Keratinocyte (primary cell): Measurements from ENCODE around the gene POR. TPM values are rescaled to one million over a fixed set of nuclear protein-coding genes. Genes with fewer than 3 reads are reported as not detected.
"Not testable (repeated sequence)": the region's sequence is repeated elsewhere in the genome, so short reads cannot be mapped to it uniquely, and the experiment has no call there.

Experiments used
- DNase-seq: peaks from one replicate; pipeline ENCODE4 v3.0.0-alpha.2; 2011; ENCODE audit warnings: low read depth, missing footprints, low spot score
- FAIRE-seq: peaks from 2 replicates; lab custom pipeline; 2011; peaks lifted over from hg19 to GRCh38; lab: Jason Lieb, UNC
- H2AFZ ChIP-seq: 2 replicates; pipeline ENCODE4 v1.6.0; 2012; ENCODE audit warnings: low read length, control low read depth, inconsistent platforms; ENCODE audit not compliant: control insufficient read depth
- H3K27ac ChIP-seq: 2 replicates; pipeline ENCODE4 v1.5.1; 2011; ENCODE audit warnings: low read length; ENCODE audit not compliant: control insufficient read depth, insufficient read depth
- H3K27me3 ChIP-seq: 3 replicates; pipeline ENCODE4 v1.6.0; 2011; ENCODE audit warnings: low read length; ENCODE audit not compliant: control insufficient read depth, insufficient read depth; ENCODE audit errors: extremely low read depth
- H3K36me3 ChIP-seq, 2 experiments: 2 replicates in 1 of 2; 3 replicates in 1 of 2; pipeline ENCODE4 v1.5.1; 2011; ENCODE audit warnings: low read length in 2 of 2, mild to moderate bottlenecking in 1 of 2; ENCODE audit not compliant: control insufficient read depth in 2 of 2, insufficient read depth in 2 of 2; ENCODE audit errors: extremely low read depth in 1 of 2
- H3K4me1 ChIP-seq: 3 replicates; pipeline ENCODE4 v1.5.1; 2011; ENCODE audit warnings: low read length; ENCODE audit not compliant: control insufficient read depth, insufficient read depth; ENCODE audit errors: extremely low read depth
- H3K4me2 ChIP-seq: 3 replicates; pipeline ENCODE4 v1.6.0; 2011; ENCODE audit warnings: low read depth, low read length; ENCODE audit not compliant: control insufficient read depth, insufficient read depth; ENCODE audit errors: extremely low read depth
- H3K4me3 ChIP-seq, 3 experiments: fragments of 200-600 bp in 1 of 3; sonication (generic) in 1 of 3; 2 replicates in 2 of 3; 3 replicates in 1 of 3; pipeline ENCODE4 v1.5.1; 2011 to 2016; ENCODE audit warnings: low read length in 3 of 3, mild to moderate bottlenecking in 3 of 3, control low read depth in 2 of 3, inconsistent platforms in 1 of 3, low read depth in 1 of 3, mixed read lengths in 1 of 3, mixed run types in 1 of 3, moderate library complexity in 1 of 3; ENCODE audit not compliant: control insufficient read depth in 2 of 3, insufficient read depth in 2 of 3; ENCODE audit errors: extremely low read depth in 1 of 3
- H3K79me2 ChIP-seq: 2 replicates; pipeline ENCODE4 v1.6.0; 2012; ENCODE audit warnings: low read length; ENCODE audit not compliant: control insufficient read depth, insufficient read depth
- H3K9ac ChIP-seq: 3 replicates; pipeline ENCODE4 v1.6.0; 2011; ENCODE audit warnings: low read length; ENCODE audit not compliant: control insufficient read depth, insufficient read depth; ENCODE audit errors: extremely low read depth
- H3K9me1 ChIP-seq: 3 replicates; pipeline ENCODE4 v1.6.0; 2011; ENCODE audit warnings: low read length; ENCODE audit not compliant: control insufficient read depth, insufficient read depth; ENCODE audit errors: extremely low read depth
- H3K9me3 ChIP-seq: 2 replicates; pipeline ENCODE4 v1.5.1; 2012; ENCODE audit warnings: low read depth, low read length; ENCODE audit not compliant: control insufficient read depth
- H4K20me1 ChIP-seq: 3 replicates; pipeline ENCODE4 v1.6.0; 2011; ENCODE audit warnings: low read length; ENCODE audit not compliant: control insufficient read depth, insufficient read depth; ENCODE audit errors: extremely low read depth
- CTCF ChIP-seq, 3 experiments: IDR thresholded peaks in 1 of 3; conservative IDR thresholded peaks in 1 of 3; optimal IDR thresholded peaks in 1 of 3; 2 replicates in 2 of 3; 3 replicates in 1 of 3; pipeline versions ENCODE3 to v1.5.1; 2011; ENCODE audit warnings: low read length in 3 of 3, mild to moderate bottlenecking in 3 of 3, moderate library complexity in 2 of 3, control low read depth in 1 of 3, inconsistent platforms in 1 of 3; ENCODE audit not compliant: insufficient read depth in 2 of 3; ENCODE audit errors: extremely low read depth in 1 of 3
- EZH2 ChIP-seq: IDR thresholded peaks from one replicate; pipeline ENCODE4 v1.6.1; 2012; ENCODE audit warnings: inconsistent platforms, mild to moderate bottlenecking, low read length, moderate library complexity
- dilution Hi-C: fragments of 300-500 bp; cut with MboI; formaldehyde crosslinking; loops from one replicate; pipeline ENCODE4 v1.7.0; 2020; ENCODE audit warnings: low sequenced_read_pairs; ENCODE audit not compliant: extremely low pct_ligation_motif_present
- polyA plus RNA-seq, 5 experiments: library from polyadenylated mRNA; depleted of rRNA in 3 of 5; stranded (reverse) in 3 of 5; stranded (forward) in 1 of 5; unstranded in 1 of 5; fragments of >200 nt; gene quantifications; 1 replicate in 1 of 5; 2 replicates in 3 of 5; 3 replicates in 1 of 5; pipeline versions ENCODE4 v1.2.1 to v1.2.3, GENCODE V29; 2011 to 2012; ENCODE audit warnings: missing spikeins in 2 of 5, low read depth in 1 of 5, low replicate concordance in 1 of 5

POR gene
- polyA plus RNA-seq, 1 donor (not counting 4 experiments of a cell fraction or from before 2014, with no cell fraction given) = 28.6 TPM

GRCh38 chr7:76016191-76016947 lies 101.4 kb downstream of the POR start:
- Histone ChIP-seq H3K27me3 (no peaks in the 10 kb centered on the region), H3K36me3 (peaks cover 8 to 22% of the 10 kb centered on the region in 2 experiments), H3K4me1 (no peaks in the 10 kb centered on the region), H3K9me1 (no peaks in the 10 kb centered on the region), H3K9ac (no peak overlapping the region), H3K9me3 (no peaks in the 10 kb centered on the region), H3K79me2 (no peaks in the 10 kb centered on the region), H3K4me2 (no peak overlapping the region), H3K4me3 (no peak overlapping the region), H3K27ac (no peak overlapping the region), H4K20me1 (no peaks in the 10 kb centered on the region), H2AFZ (no peak overlapping the region)
- TF ChIP-seq CTCF (optimal IDR thresholded peaks at IDR 0.05 in 1 of 3, IDR thresholded peaks at IDR 0.05 in 1 of 3, conservative IDR thresholded peaks at IDR 0.05 in 1 of 3; ENCODE audit: extremely low read depth in 1 of 3, insufficient read depth in 2 of 3, low read length in 3 of 3) (no peak), EZH2 (no peak)
- no peak for FAIRE-seq
- DNase-seq = no peak
- dilution Hi-C loops = no loop called here

GRCh38 chr7:76018520-76018919 lies 103.6 kb downstream of the POR start:
- H3K4me2 ChIP-seq, H3K9ac ChIP-seq, H3K9me1 ChIP-seq, H4K20me1 ChIP-seq, H3K27ac ChIP-seq, H3K79me2 ChIP-seq, H3K9me3 ChIP-seq, H2AFZ ChIP-seq, H3K27me3 ChIP-seq, H3K4me3 ChIP-seq, dilution Hi-C loops, DNase-seq, H3K4me1 ChIP-seq, FAIRE-seq: not testable (repeated sequence)
- H3K36me3 ChIP-seq = peaks cover 13 to 26% of the 10 kb centered on the region in 2 experiments
